GM10266 (cell line): ENCODE data around the gene POSTN.

Source experiments
- DNase-seq: peaks from one replicate; pipeline ENCODE4 v3.0.0; 2012; ENCODE audit errors: extremely low spot score
- TF ChIP-seq, protein P1 (sequence below): IDR thresholded peaks from 2 replicates; pipeline ENCODE4 v1.5.1; 2012; ENCODE audit warnings: mild to moderate bottlenecking, low read depth; ENCODE audit not compliant: control insufficient read depth, insufficient read depth; ENCODE audit errors: missing control alignments

POSTN gene, protein sequence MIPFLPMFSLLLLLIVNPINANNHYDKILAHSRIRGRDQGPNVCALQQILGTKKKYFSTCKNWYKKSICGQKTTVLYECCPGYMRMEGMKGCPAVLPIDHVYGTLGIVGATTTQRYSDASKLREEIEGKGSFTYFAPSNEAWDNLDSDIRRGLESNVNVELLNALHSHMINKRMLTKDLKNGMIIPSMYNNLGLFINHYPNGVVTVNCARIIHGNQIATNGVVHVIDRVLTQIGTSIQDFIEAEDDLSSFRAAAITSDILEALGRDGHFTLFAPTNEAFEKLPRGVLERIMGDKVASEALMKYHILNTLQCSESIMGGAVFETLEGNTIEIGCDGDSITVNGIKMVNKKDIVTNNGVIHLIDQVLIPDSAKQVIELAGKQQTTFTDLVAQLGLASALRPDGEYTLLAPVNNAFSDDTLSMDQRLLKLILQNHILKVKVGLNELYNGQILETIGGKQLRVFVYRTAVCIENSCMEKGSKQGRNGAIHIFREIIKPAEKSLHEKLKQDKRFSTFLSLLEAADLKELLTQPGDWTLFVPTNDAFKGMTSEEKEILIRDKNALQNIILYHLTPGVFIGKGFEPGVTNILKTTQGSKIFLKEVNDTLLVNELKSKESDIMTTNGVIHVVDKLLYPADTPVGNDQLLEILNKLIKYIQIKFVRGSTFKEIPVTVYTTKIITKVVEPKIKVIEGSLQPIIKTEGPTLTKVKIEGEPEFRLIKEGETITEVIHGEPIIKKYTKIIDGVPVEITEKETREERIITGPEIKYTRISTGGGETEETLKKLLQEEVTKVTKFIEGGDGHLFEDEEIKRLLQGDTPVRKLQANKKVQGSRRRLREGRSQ

DNA sequence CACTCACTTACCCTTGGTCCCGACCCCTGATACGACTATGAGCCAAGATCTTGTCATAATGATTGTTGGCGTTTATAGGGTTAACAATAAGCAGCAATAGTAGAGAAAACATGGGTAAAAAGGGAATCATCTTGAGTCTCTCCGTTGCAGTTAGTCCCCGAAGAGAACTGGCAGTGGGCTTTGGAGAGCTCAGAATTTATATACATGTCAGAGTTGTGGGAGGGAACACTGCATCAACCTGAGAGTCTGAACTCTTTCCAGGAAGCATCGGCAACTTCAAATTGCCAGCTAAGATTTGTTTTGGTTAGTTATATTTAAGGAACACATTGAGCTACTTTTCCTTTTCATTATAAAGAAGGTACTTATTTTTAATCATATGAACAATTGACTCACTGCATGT lies at the start of gene POSTN:
Gene POSTN (minus strand): TSS at position 172 of the 400 bp plus-strand sequence. CDS start 42 bp downstream, at position 130.
- TF ChIP-seq, protein P1, sequence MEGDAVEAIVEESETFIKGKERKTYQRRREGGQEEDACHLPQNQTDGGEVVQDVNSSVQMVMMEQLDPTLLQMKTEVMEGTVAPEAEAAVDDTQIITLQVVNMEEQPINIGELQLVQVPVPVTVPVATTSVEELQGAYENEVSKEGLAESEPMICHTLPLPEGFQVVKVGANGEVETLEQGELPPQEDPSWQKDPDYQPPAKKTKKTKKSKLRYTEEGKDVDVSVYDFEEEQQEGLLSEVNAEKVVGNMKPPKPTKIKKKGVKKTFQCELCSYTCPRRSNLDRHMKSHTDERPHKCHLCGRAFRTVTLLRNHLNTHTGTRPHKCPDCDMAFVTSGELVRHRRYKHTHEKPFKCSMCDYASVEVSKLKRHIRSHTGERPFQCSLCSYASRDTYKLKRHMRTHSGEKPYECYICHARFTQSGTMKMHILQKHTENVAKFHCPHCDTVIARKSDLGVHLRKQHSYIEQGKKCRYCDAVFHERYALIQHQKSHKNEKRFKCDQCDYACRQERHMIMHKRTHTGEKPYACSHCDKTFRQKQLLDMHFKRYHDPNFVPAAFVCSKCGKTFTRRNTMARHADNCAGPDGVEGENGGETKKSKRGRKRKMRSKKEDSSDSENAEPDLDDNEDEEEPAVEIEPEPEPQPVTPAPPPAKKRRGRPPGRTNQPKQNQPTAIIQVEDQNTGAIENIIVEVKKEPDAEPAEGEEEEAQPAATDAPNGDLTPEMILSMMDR: no peak
- DNase-seq: no peak

DNA sequence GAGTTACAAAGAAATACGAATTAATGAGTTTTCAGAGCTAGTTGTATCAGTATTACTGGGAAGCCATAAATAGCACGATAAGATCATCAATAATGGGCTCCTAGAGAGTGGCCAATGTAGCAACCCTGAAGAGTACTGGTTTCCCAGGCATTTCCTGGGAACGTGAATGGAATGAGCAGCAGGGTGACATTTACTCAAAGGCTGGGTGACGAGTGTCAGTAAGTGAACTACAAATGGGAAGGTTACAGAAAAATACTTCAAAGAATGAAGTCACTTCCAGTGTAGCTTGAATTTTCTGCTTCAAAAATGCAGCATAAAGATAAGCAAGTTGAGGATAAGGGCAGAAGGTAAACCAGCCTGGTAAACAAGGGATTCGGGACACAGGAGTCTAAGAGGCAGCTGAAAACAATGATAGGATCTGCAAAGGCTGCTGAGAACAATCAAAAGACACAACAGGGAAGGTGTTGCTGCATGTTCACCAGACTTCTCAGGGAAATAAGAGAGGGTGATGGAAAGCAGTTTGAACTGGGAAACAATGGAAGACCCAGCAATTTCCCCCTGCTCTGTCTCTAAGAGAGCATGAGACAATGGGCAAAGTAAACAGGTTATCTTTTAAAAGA lies 48.6 kb upstream of the POSTN start:
- DNase-seq: no peak
- TF ChIP-seq, protein P1: no peak

DNA sequence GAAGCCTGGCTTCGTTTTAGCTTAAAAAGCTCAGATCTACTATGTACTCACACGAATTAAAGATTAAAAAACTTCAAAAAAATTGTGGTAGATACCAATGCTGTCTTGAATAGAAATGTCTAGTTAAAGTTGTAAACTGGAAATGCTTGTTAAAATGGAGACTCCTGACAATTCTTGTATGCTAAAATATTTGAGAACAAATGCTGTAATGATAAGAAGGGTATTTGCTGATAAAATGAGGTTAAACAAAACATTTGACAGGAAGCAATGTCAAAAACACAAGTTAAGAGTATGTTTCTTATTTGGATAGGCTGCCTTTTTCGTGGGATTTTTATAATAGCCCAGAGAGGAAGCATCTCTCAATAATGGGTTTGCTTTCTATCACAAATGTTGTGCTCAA lies 48.0 kb upstream of the POSTN start:
- no peak for DNase-seq
- TF ChIP-seq, protein P1: no peak

DNA sequence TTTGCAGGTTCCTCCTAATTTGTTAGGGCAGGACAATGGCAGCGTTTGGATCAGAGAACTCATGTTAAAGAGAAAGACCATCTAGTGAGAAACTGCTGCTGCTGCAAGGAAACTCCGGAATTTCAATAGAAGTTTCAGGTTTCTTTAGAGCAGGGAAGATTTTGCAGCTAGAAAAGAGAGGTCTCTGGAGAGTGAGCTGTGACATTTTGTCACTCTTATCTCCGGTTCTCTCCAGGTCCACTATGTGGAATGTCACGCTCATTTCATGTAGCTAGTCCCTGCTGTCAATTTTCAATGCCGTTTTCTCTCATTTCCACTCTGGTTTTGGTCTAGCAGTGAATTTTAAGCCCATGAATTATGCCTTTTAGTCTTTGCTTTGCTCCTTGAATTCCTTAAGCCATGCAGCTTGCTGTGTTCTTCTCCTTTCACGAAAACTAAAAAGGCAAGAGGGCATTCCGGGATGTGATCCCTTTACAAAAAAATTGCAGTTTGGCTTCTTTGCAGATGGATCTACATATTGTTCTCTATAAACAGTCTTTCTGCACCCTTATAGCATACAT lies 46.7 kb upstream of the POSTN start:
- DNase-seq: no peak
- TF ChIP-seq, protein P1: no peak

DNA sequence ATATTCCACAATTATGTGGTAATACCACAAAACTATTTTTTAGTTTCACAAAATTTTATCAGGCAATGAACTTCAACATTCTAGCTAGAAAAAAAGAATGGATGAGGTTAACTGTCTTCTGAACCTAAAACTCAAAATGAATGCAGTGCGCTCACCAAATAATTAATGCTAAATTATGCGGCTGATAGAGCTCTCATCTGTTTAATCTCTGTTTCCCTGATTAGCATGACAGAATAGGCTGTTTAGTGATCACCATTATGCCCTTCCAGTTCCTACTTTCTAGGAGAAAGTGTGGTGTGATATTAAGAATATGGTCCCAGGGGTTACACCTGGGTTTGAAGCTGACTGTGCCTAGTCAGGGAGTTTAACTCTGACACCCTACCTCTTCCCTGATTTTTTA lies 42.8 kb upstream of the POSTN start:
- TF ChIP-seq, protein P1: no peak

DNA sequence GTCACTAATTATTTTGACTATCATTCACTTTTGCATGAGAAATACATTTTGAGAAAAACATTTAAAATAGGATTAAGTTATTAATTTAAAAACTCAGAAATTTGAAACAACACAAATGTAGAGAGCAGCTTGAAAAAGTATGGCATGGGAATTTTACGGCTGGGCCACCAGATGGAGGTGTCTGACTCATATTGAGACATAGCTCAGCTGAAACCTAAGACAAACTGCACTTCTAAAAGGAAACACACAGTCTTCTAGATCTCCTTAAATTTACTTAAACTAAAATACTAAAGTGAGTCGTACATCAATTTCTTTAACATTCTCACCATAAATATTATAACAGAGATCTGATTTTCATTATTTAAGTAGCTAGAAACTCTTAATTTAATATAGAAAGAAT lies 41.9 kb upstream of the POSTN start:
- TF ChIP-seq, protein P1: peak; percentile 13

More for the DNA sequence above, 42.8 kb upstream of the POSTN start:
- DNase-seq: no peak

DNA sequence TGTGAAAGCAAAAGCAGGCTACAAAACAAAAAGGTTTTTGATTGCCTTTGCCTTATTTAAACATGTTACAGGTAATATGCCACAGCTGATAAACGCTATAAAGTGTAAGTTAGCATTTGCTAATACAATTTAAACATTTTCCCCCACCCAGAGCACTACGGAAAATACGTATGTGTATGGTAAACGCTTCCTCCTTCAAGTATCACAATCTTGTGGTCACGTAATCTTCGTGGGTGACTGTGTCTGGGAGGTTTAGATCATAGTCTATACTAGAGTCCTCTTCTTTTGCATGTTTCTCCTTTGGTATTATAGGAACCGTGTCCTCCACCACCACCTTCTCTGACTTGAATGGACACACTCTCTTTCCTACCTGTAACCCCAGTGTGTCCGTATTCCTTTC lies 38.1 kb upstream of the POSTN start:
- no peak for DNase-seq
- TF ChIP-seq, protein P1: no peak

More for the DNA sequence above, 41.9 kb upstream of the POSTN start:
- no peak for DNase-seq
